ENCODE measurements around the gene EMILIN1. TPM values are rescaled to one million over a fixed set of nuclear protein-coding genes. Genes with fewer than 3 reads are reported as not detected.
A peak's percentile ranks its signal among the peaks of the same experiment; 100 is the strongest.
"Not testable (repeated sequence)": the region's sequence is repeated elsewhere in the genome, so short reads cannot be mapped to it uniquely, and the experiment has no call there.

The EMILIN1 gene
- total and polyA plus RNA-seq, 9 donors: 66.4 to 146 (median 110) TPM

DNA sequence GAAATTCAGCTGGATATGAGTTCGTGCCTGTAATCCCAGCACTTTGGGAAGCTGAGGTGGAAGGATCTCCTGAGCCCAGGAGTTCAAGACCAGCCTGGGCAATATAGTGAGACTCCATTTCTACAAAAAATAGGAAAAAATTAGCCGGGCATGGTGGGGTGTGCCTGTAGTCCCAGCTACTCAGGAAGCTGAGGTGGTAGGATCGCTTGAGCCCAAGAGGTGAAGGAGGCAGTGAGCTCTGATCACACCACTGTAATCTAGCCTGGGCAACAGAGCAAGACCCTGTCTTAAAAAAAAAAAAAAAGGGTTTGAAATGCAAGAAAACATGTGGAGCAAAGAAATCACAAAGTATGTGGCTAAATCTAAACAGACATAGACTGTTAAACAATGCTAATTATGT, 30.7 kb downstream of the EMILIN1 start:
- H3K27me3 ChIP-seq (ENCODE audit: control insufficient read depth, insufficient read depth, low read length): no peaks in the 10 kb centered on the region
- no peak for DNase-seq
- no peaks in the 10 kb centered on the region for H3K36me3 ChIP-seq (ENCODE audit: control insufficient read depth, insufficient read depth, low read length)
- no peak overlapping the region for H3K4me3 ChIP-seq (ENCODE audit: low read length)
- no peaks in the 10 kb centered on the region for H3K9me3 ChIP-seq (replicated peaks; ENCODE audit: control insufficient read depth, low read depth, low read length)
- no peak overlapping the region for H3K27ac ChIP-seq (ENCODE audit: low read length)
- 80% methylated on average over 1 of the region's 3 CpGs for WGBS (ENCODE audit: insufficient coverage)
- H3K4me1 ChIP-seq (ENCODE audit: control insufficient read depth, insufficient read depth, low read length): no peaks in the 10 kb centered on the region

DNA sequence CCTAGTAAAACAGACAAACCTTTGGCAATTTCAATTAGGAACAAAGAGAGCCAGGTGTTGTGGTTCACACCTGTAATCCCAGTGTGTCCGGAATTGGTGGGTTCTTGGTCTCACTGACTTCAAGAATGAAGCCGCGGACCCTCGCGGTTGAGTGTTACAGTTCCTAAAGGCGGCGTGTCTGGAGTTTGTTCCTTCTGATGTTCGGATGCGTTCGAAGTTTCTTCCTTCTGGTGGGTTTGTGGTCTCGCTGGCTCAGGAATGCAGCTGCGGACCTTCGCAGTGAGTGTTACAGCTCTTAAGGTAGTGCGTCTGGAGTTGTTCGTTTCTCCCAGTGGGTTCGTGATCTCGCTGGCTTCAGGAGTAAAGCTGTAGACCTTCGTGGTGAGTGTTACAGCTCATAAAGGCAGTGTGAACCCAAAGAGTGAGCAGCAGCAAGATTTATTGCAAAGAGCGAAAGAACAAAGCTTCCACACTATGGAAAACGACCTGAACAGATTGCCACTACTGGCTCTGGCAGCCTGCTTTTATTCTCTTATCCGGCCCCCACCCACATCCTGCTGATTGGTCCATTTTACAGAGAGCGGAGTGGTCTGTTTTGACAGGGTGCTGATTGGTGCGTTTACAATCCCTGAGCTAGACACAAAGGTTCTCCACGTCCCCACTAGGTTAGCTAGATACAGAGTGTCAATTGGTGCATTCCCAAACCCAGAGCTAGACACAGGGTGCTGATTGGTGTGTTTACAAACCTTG, 32.4 kb downstream of the EMILIN1 start:
- H3K4me1 ChIP-seq (ENCODE audit: control insufficient read depth, insufficient read depth, low read length); H3K36me3 ChIP-seq (ENCODE audit: control insufficient read depth, insufficient read depth, low read length); H3K27me3 ChIP-seq (ENCODE audit: control insufficient read depth, insufficient read depth, low read length); DNase-seq; H3K27ac ChIP-seq (ENCODE audit: low read length); H3K4me3 ChIP-seq (ENCODE audit: low read length); H3K9me3 ChIP-seq (replicated peaks; ENCODE audit: control insufficient read depth, low read depth, low read length): not testable (repeated sequence)
- WGBS (ENCODE audit: insufficient coverage): 67% methylated on average over 19 of the region's 24 CpGs

DNA sequence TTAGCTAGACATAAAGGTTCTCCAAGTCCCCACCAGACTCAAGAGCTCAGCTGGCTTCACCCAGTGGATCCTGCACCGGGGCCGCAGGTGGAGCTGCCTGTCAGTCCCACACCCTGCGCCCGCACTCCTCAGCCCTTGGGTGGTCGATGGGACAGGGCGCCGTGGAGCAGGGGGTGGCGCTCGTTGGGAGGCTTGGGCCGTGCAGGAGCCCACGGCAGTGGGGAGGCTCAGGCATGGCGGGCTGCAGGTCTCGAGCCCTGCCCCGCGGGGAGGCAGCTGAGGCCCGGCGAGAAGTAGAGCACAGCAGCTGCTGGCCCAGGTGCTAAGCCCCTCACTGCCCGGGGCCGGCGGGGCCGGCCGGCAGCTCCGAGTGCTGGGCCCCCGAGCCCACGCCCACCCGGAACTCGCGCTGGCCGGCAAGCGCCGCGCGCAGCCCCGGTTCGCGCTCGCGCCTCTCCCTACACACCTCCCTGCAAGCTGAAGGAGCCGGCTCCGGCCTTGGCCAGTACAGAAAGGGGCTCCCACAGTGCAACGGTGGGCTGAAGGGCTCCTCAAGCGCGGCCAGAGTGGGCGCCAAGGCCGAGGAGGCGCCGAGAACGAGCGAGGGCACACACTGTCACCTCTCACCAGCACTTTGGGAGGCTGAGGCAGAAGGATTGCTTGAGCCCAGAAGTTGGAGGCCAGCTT, 33.1 kb downstream of the EMILIN1 start:
- not testable (repeated sequence) for H3K27ac ChIP-seq (ENCODE audit: low read length); H3K4me3 ChIP-seq (ENCODE audit: low read length); H3K9me3 ChIP-seq (replicated peaks; ENCODE audit: control insufficient read depth, low read depth, low read length); DNase-seq; H3K36me3 ChIP-seq (ENCODE audit: control insufficient read depth, insufficient read depth, low read length); H3K27me3 ChIP-seq (ENCODE audit: control insufficient read depth, insufficient read depth, low read length); H3K4me1 ChIP-seq (ENCODE audit: control insufficient read depth, insufficient read depth, low read length)
- 92% methylated on average over 40 of the region's 49 CpGs for WGBS (ENCODE audit: insufficient coverage)

DNA sequence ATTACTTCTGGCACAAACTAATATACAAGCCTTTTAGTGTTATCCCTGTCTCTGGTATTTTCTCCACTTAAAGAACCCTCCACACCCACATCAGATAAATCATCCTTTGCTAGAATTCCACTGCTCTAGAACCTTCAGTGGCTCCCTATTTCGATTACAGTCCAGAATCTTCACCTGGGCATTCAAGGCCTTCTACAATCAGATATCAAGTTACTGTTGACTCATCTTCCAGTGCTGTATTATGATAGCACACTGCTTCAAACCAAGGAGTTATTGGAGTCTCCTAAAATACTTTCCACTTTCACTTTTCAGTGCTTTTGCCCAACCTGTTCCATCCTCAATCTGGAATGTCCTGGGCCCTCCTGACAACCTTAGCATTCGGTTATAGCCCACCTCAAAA, 37.1 kb downstream of the EMILIN1 start:
- Histone ChIP-seq H3K27ac (ENCODE audit: low read length) (no peak overlapping the region), H3K4me3 (ENCODE audit: low read length) (no peak overlapping the region), H3K36me3 (ENCODE audit: control insufficient read depth, insufficient read depth, low read length) (no peaks in the 10 kb centered on the region), H3K9me3 (replicated peaks; ENCODE audit: control insufficient read depth, low read depth, low read length) (no peaks in the 10 kb centered on the region), H3K4me1 (ENCODE audit: control insufficient read depth, insufficient read depth, low read length) (peaks cover 8% of the 10 kb centered on the region), H3K27me3 (ENCODE audit: control insufficient read depth, insufficient read depth, low read length) (peaks cover 32% of the 10 kb centered on the region)
- 63% methylated on average over 2 of the region's 2 CpGs for WGBS (ENCODE audit: insufficient coverage)
- no peak for DNase-seq

GRCh38 chr2:27117995-27118524, 39.6 kb downstream of the EMILIN1 start:
- Histone ChIP-seq H3K36me3 (ENCODE audit: control insufficient read depth, insufficient read depth, low read length) (no peaks in the 10 kb centered on the region), H3K27me3 (ENCODE audit: control insufficient read depth, insufficient read depth, low read length) (peaks cover 47% of the 10 kb centered on the region), H3K27ac (ENCODE audit: low read length) (no peak overlapping the region), H3K4me1 (ENCODE audit: control insufficient read depth, insufficient read depth, low read length) (peaks cover 10% of the 10 kb centered on the region), H3K9me3 (replicated peaks; ENCODE audit: control insufficient read depth, low read depth, low read length) (no peaks in the 10 kb centered on the region), H3K4me3 (ENCODE audit: low read length) (peak overlapping the region; percentile 28)
- 11% methylated on average over 11 of the region's 14 CpGs for WGBS (ENCODE audit: insufficient coverage)
- no peak for DNase-seq

- no peaks in the 10 kb centered on the region for H3K9me3 ChIP-seq (replicated peaks; ENCODE audit: control insufficient read depth, low read depth, low read length)
- peaks cover 48% of the 10 kb centered on the region for H3K27me3 ChIP-seq (ENCODE audit: control insufficient read depth, insufficient read depth, low read length)
- H3K4me1 ChIP-seq (ENCODE audit: control insufficient read depth, insufficient read depth, low read length): peaks cover 14% of the 10 kb centered on the region
- no peak for DNase-seq
- H3K27ac ChIP-seq (ENCODE audit: low read length): no peak within 1 kb of the TSS
- H3K36me3 ChIP-seq (ENCODE audit: control insufficient read depth, insufficient read depth, low read length): no peaks in the 10 kb centered on the region
- WGBS (ENCODE audit: insufficient coverage): 3% methylated on average over 79 of the region's 84 CpGs
- peak within 1 kb of the TSS; percentile 28 for H3K4me3 ChIP-seq (ENCODE audit: low read length)
Measured at GRCh38 chr2:27118525-27119329, 40.3 kb downstream of the EMILIN1 start, which contains the start of gene CGREF1. TSS of gene CGREF1 (minus strand) at chr2:27119128. CDS start at chr2:27104366, 14,762 bp downstream.

DNA sequence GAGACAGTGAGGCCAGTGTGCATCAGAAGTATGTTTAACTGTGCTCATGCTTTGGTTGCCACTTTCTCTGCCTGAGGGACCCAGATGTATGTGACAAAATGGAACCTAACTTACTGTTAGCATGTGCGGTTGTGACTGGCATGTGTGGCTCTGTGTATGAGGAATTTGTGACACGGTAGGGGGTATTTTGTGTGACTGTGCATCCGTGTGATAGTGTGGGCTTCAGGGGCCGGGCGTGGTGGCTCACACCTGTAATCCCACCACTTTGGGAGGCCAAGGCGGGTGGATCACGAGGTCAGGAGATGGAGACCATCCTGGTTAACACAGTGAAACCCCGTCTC, 40.9 kb downstream of the EMILIN1 start:
- H3K4me1 ChIP-seq (ENCODE audit: control insufficient read depth, insufficient read depth, low read length): peaks cover 16% of the 10 kb centered on the region
- H3K27me3 ChIP-seq (ENCODE audit: control insufficient read depth, insufficient read depth, low read length): peaks cover 51% of the 10 kb centered on the region
- not testable (repeated sequence) for H3K36me3 ChIP-seq (ENCODE audit: control insufficient read depth, insufficient read depth, low read length); H3K9me3 ChIP-seq (replicated peaks; ENCODE audit: control insufficient read depth, low read depth, low read length); DNase-seq; H3K27ac ChIP-seq (ENCODE audit: low read length)
- peak overlapping the region; percentile 17 for H3K4me3 ChIP-seq (ENCODE audit: low read length)
- WGBS (ENCODE audit: insufficient coverage): 69% methylated on average over 6 of the region's 8 CpGs

DNA sequence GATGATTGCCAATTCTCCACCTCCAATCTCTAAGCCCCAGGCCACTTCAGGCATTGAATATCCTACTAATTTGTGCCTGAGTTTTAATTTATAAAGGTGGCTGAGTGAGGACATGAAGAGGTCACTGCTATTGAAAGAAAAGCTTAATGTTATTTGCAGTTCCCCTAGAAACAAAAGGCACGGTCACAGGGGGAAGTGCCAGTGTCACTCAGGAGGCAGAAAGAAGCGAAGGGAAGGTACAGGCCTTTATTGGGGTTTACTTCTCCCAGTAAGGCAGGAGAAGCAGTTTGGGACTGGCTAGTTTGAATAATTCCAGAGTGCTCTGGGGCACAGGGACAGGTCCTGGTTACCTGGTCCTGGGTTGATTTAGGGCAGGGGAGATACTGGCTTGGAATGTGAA, 43.5 kb downstream of the EMILIN1 start:
- Histone ChIP-seq H3K9me3 (replicated peaks; ENCODE audit: control insufficient read depth, low read depth, low read length) (no peaks in the 10 kb centered on the region), H3K4me3 (ENCODE audit: low read length) (no peak overlapping the region), H3K36me3 (ENCODE audit: control insufficient read depth, insufficient read depth, low read length) (no peaks in the 10 kb centered on the region), H3K4me1 (ENCODE audit: control insufficient read depth, insufficient read depth, low read length) (peaks cover 16% of the 10 kb centered on the region), H3K27ac (ENCODE audit: low read length) (no peak overlapping the region), H3K27me3 (ENCODE audit: control insufficient read depth, insufficient read depth, low read length) (peaks cover 46% of the 10 kb centered on the region)
- no peak for DNase-seq
- 32% methylated on average over 2 of the region's 2 CpGs for WGBS (ENCODE audit: insufficient coverage)

- Histone ChIP-seq H3K36me3 (ENCODE audit: control insufficient read depth, insufficient read depth, low read length) (no peaks in the 10 kb centered on the region), H3K9me3 (replicated peaks; ENCODE audit: control insufficient read depth, low read depth, low read length) (no peaks in the 10 kb centered on the region), H3K4me3 (ENCODE audit: low read length) (no peak overlapping the region), H3K27ac (ENCODE audit: low read length) (no peak overlapping the region), H3K4me1 (ENCODE audit: control insufficient read depth, insufficient read depth, low read length) (peaks cover 16% of the 10 kb centered on the region), H3K27me3 (ENCODE audit: control insufficient read depth, insufficient read depth, low read length) (peaks cover 42% of the 10 kb centered on the region)
- no peak for DNase-seq
- 81% methylated on average over 5 of the region's 7 CpGs for WGBS (ENCODE audit: insufficient coverage)
Measured at GRCh38 chr2:27122791-27123190, 44.4 kb downstream of the EMILIN1 start.
